Skeletal muscle tissue (tissue), 4 donors: ENCODE measurements around the gene BAIAP2L2. TPM values are rescaled to one million over a fixed set of nuclear protein-coding genes. Genes with fewer than 3 reads are reported as not detected.

Source experiments
- H3K27ac ChIP-seq: one replicate; pipeline ENCODE4 v1.7.0; 2013; ENCODE audit warnings: mild to moderate bottlenecking, low read depth, low read length, inconsistent platforms
- H3K27me3 ChIP-seq, 3 donors: one replicate each; pipeline ENCODE4 v1.7.0; 2013; ENCODE audit warnings: low read length in 3 of 3; ENCODE audit not compliant: control insufficient read depth in 3 of 3, insufficient read depth in 3 of 3
- H3K36me3 ChIP-seq, 3 donors: one replicate each; pipeline ENCODE4 v1.7.0; 2013; ENCODE audit warnings: low read length in 3 of 3; ENCODE audit not compliant: control insufficient read depth in 3 of 3, insufficient read depth in 3 of 3
- H3K4me1 ChIP-seq, 3 donors: one replicate each; pipeline ENCODE4 v1.7.0; 2013; ENCODE audit warnings: low read length in 3 of 3, mild to moderate bottlenecking in 3 of 3; ENCODE audit not compliant: control insufficient read depth in 3 of 3, insufficient read depth in 3 of 3
- H3K4me3 ChIP-seq, 3 donors: one replicate each; pipeline ENCODE4 v1.7.0; 2013; ENCODE audit warnings: low read length in 3 of 3
- H3K9ac ChIP-seq, 3 donors: one replicate each; pipeline ENCODE4 v1.7.0; 2013; ENCODE audit warnings: low read length in 3 of 3, mild to moderate bottlenecking in 3 of 3, moderate library complexity in 2 of 3, low read depth in 1 of 3
- H3K9me3 ChIP-seq, 3 donors: one replicate each; pipeline ENCODE4 v1.7.0; 2013; ENCODE audit warnings: low read length in 3 of 3; ENCODE audit not compliant: control insufficient read depth in 3 of 3
- total RNA-seq: library from RNA; depleted of rRNA; stranded (reverse); fragments of >200 nt; gene quantifications from one replicate; pipeline ENCODE4 v1.2.3, GENCODE V29; 2014
- donor health status: Osteomylitis.

BAIAP2L2 gene
- total RNA-seq, 1 donor from 2014 or later, result not detected

- peaks cover 22 to 38% (median 38%) of the 10 kb centered on the region in 3 donors for H3K36me3 ChIP-seq
- no peak overlapping the region for H3K9ac ChIP-seq
- no peak overlapping the region for H3K4me3 ChIP-seq
- H3K27ac ChIP-seq, result no peak overlapping the region
- peaks cover 7 to 17% (median 12%) of the 10 kb centered on the region in 3 donors for H3K4me1 ChIP-seq
- H3K9me3 ChIP-seq, result no peaks in the 10 kb centered on the region
- no peaks in the 10 kb centered on the region for H3K27me3 ChIP-seq
Measured at GRCh38 chr22:38129856-38130255, 19.4 kb upstream of the BAIAP2L2 start.

GRCh38 chr22:38129021-38129420, 18.5 kb upstream of the BAIAP2L2 start:
- Histone ChIP-seq H3K27ac (no peak overlapping the region), H3K36me3 (peaks cover 22 to 38% (median 38%) of the 10 kb centered on the region in 3 donors), H3K4me3 (no peak overlapping the region), H3K9me3 (no peaks in the 10 kb centered on the region), H3K4me1 (peaks cover 7 to 18% (median 12%) of the 10 kb centered on the region in 3 donors), H3K9ac (no peak overlapping the region), H3K27me3 (no peaks in the 10 kb centered on the region)

- Histone ChIP-seq H3K4me1 (peaks cover 7 to 18% (median 12%) of the 10 kb centered on the region in 3 donors), H3K9me3 (no peaks in the 10 kb centered on the region), H3K27me3 (no peaks in the 10 kb centered on the region), H3K36me3 (peaks cover 16 to 35% (median 34%) of the 10 kb centered on the region in 3 donors), H3K27ac (no peak overlapping the region), H3K9ac (no peak overlapping the region), H3K4me3 (no peak overlapping the region)
Measured at GRCh38 chr22:38127869-38128268, 17.4 kb upstream of the BAIAP2L2 start.

- H3K27ac ChIP-seq, result no peak overlapping the region
- no peak overlapping the region for H3K4me3 ChIP-seq
- H3K9me3 ChIP-seq, result no peaks in the 10 kb centered on the region
- no peak overlapping the region for H3K9ac ChIP-seq
- H3K27me3 ChIP-seq, result no peaks in the 10 kb centered on the region
- peaks cover 7 to 18% (median 12%) of the 10 kb centered on the region in 3 donors for H3K4me1 ChIP-seq
- H3K36me3 ChIP-seq, result peaks cover 13 to 27% (median 27%) of the 10 kb centered on the region in 3 donors
Measured at GRCh38 chr22:38126928-38127668, 16.6 kb upstream of the BAIAP2L2 start.

GRCh38 chr22:38125751-38126201, 15.3 kb upstream of the BAIAP2L2 start:
- H3K9ac ChIP-seq, result no peak overlapping the region
- H3K4me3 ChIP-seq, result no peak overlapping the region
- no peaks in the 10 kb centered on the region for H3K27me3 ChIP-seq
- no peak overlapping the region for H3K27ac ChIP-seq
- peaks cover 11 to 26% (median 25%) of the 10 kb centered on the region in 3 donors for H3K36me3 ChIP-seq
- no peaks in the 10 kb centered on the region for H3K9me3 ChIP-seq
- H3K4me1 ChIP-seq, result peaks cover 7 to 18% (median 12%) of the 10 kb centered on the region in 3 donors

GRCh38 chr22:38125038-38125610, 14.6 kb upstream of the BAIAP2L2 start:
- Histone ChIP-seq H3K27ac (no peak overlapping the region), H3K9ac (no peak overlapping the region), H3K4me1 (peaks cover 7 to 18% (median 12%) of the 10 kb centered on the region in 3 donors), H3K4me3 (no peak overlapping the region), H3K27me3 (no peaks in the 10 kb centered on the region), H3K9me3 (no peaks in the 10 kb centered on the region), H3K36me3 (peaks cover 11 to 26% (median 25%) of the 10 kb centered on the region in 3 donors)

- peaks cover 8 to 20% (median 20%) of the 10 kb centered on the region in 3 donors for H3K36me3 ChIP-seq
- H3K9me3 ChIP-seq, result no peaks in the 10 kb centered on the region
- H3K27ac ChIP-seq, result no peak overlapping the region
- H3K4me3 ChIP-seq, result no peak overlapping the region
- peaks cover 7 to 18% (median 12%) of the 10 kb centered on the region in 3 donors for H3K4me1 ChIP-seq
- H3K27me3 ChIP-seq, result no peaks in the 10 kb centered on the region
- no peak overlapping the region for H3K9ac ChIP-seq
Measured at GRCh38 chr22:38124236-38124974, 13.9 kb upstream of the BAIAP2L2 start.

- Histone ChIP-seq H3K4me3 (no peak overlapping the region), H3K36me3 (peaks cover 0 to 11% (median 3%) of the 10 kb centered on the region in 3 donors), H3K27ac (no peak overlapping the region), H3K9ac (no peak overlapping the region), H3K4me1 (peaks cover 7 to 18% (median 12%) of the 10 kb centered on the region in 3 donors), H3K9me3 (no peaks in the 10 kb centered on the region), H3K27me3 (no peaks in the 10 kb centered on the region)
Measured at GRCh38 chr22:38122616-38123015, 12.1 kb upstream of the BAIAP2L2 start.

GRCh38 chr22:38120359-38121110, 10.1 kb upstream of the BAIAP2L2 start:
- Histone ChIP-seq H3K4me1 (peaks cover 2 to 8% (median 3%) of the 10 kb centered on the region in 3 donors), H3K9ac (no peak overlapping the region), H3K27ac (no peak overlapping the region), H3K9me3 (no peaks in the 10 kb centered on the region), H3K4me3 (no peak overlapping the region), H3K27me3 (no peaks in the 10 kb centered on the region), H3K36me3 (peaks cover 2 to 6% (median 3%) of the 10 kb centered on the region in 3 donors)
